Gastroesophageal sphincter (tissue), 4 donors: Measurements from ENCODE around the gene PCGF3. TPM values are rescaled to one million over a fixed set of nuclear protein-coding genes. Genes with fewer than 3 reads are reported as not detected.
"Not testable (repeated sequence)": the region's sequence is repeated elsewhere in the genome, so short reads cannot be mapped to it uniquely, and the experiment has no call there.

Experiments used
- ATAC-seq: fragments of 150-250 bp; one replicate; pipeline ENCODE4 v1.9.1; 2016; ENCODE audit warnings: mild to moderate bottlenecking, moderate library complexity
- H3K27ac ChIP-seq, 4 donors: fragments of 200-600 bp; sonication (generic) in 3 of 4; 1 replicate in 3 of 4; 2 replicates in 1 of 4; pipeline ENCODE4 v1.5.1; 2016 to 2019
- H3K27me3 ChIP-seq: fragments of 200-600 bp; sonication (generic); one replicate; pipeline ENCODE4 v1.5.1; 2019
- H3K36me3 ChIP-seq, 2 donors: fragments of 200-600 bp; sonication (generic); one replicate each; pipeline ENCODE4 v1.5.1; 2019; ENCODE audit warnings: control low read depth in 1 of 2
- H3K4me1 ChIP-seq, 3 donors: fragments of 200-600 bp; sonication (generic); 1 replicate in 2 of 3; 2 replicates in 1 of 3; pipeline ENCODE4 v1.5.1; 2016 to 2019; ENCODE audit warnings: control low read depth in 2 of 3
- H3K4me3 ChIP-seq, 2 donors: fragments of 200-600 bp; sonication (generic); one replicate each; pipeline ENCODE4 v1.5.1; 2019; ENCODE audit warnings: mild to moderate bottlenecking in 1 of 2, moderate library complexity in 1 of 2
- H3K9me3 ChIP-seq, 3 donors: fragments of 200-600 bp; sonication (generic); one replicate each; pipeline ENCODE4 v1.5.1; 2017 to 2019; ENCODE audit warnings: control low read depth in 2 of 3
- EP300 ChIP-seq: sonication (generic); formaldehyde crosslinking; IDR thresholded peaks from one replicate; pipeline ENCODE4 v1.6.1; 2017; ENCODE audit warnings: antibody characterized with exemption, mild to moderate bottlenecking
- POLR2A ChIP-seq, 2 donors: fragments of 450-650 bp; IDR thresholded peaks; one replicate each; pipeline ENCODE4 v1.6.1; 2017; ENCODE audit warnings: antibody characterized with exemption in 2 of 2, mild to moderate bottlenecking in 2 of 2, moderate library complexity in 1 of 2
- POLR2AphosphoS5 ChIP-seq: sonication (generic); formaldehyde crosslinking; IDR thresholded peaks from one replicate; pipeline ENCODE4 v1.6.1; 2017; ENCODE audit warnings: antibody characterized with exemption
- WGBS, 2 donors: methylation state at CpG; one replicate each; pipeline ENCODE4 v1.1.5; 2018; ENCODE audit warnings: low coverage in 1 of 2; 5-methylcytosine and 5-hydroxymethylcytosine counted together
- total RNA-seq, 4 donors: library from RNA; depleted of rRNA; stranded (reverse); fragments of >200 nt; gene quantifications; one replicate each; pipeline ENCODE4 v1.1.0, GENCODE V29; 2016
- TF ChIP-seq, protein P1 (sequence below), 4 experiments: fragments of 200-600 bp in 2 of 4; fragments of 450-650 bp in 2 of 4; sonication (generic) in 1 of 4; IDR thresholded peaks; one replicate each; pipeline ENCODE4 v1.5.1; 2017 to 2019; ENCODE audit warnings: antibody characterized with exemption in 4 of 4, mild to moderate bottlenecking in 2 of 4, moderate library complexity in 2 of 4

PCGF3 gene
- total RNA-seq, 4 donors from 2014 or later: 24.4 to 46.5 (median 40.7) TPM

- peaks cover 0 to 24% (median 19%) of the 10 kb centered on the region in 3 donors for H3K4me1 ChIP-seq
- H3K4me3 ChIP-seq: no peak overlapping the region
- no peak for ATAC-seq
- 80 to 91% methylated on average over 4 of the region's 4 CpGs for WGBS, 2 donors
- no peaks in the 10 kb centered on the region for H3K36me3 ChIP-seq
- TF ChIP-seq POLR2AphosphoS5 (no peak), POLR2A (IDR thresholded peaks at IDR 0.05) (no peak), EP300 (no peak)
- TF ChIP-seq, protein P1, sequence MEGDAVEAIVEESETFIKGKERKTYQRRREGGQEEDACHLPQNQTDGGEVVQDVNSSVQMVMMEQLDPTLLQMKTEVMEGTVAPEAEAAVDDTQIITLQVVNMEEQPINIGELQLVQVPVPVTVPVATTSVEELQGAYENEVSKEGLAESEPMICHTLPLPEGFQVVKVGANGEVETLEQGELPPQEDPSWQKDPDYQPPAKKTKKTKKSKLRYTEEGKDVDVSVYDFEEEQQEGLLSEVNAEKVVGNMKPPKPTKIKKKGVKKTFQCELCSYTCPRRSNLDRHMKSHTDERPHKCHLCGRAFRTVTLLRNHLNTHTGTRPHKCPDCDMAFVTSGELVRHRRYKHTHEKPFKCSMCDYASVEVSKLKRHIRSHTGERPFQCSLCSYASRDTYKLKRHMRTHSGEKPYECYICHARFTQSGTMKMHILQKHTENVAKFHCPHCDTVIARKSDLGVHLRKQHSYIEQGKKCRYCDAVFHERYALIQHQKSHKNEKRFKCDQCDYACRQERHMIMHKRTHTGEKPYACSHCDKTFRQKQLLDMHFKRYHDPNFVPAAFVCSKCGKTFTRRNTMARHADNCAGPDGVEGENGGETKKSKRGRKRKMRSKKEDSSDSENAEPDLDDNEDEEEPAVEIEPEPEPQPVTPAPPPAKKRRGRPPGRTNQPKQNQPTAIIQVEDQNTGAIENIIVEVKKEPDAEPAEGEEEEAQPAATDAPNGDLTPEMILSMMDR (IDR thresholded peaks at IDR 0.05): no peak
- H3K27ac ChIP-seq: no peak overlapping the region
- H3K9me3 ChIP-seq: no peaks in the 10 kb centered on the region
- peaks cover 71% of the 10 kb centered on the region for H3K27me3 ChIP-seq
These were observed 91.4 kb downstream of the PCGF3 start for GRCh38 chr4:797066-797465.

DNA sequence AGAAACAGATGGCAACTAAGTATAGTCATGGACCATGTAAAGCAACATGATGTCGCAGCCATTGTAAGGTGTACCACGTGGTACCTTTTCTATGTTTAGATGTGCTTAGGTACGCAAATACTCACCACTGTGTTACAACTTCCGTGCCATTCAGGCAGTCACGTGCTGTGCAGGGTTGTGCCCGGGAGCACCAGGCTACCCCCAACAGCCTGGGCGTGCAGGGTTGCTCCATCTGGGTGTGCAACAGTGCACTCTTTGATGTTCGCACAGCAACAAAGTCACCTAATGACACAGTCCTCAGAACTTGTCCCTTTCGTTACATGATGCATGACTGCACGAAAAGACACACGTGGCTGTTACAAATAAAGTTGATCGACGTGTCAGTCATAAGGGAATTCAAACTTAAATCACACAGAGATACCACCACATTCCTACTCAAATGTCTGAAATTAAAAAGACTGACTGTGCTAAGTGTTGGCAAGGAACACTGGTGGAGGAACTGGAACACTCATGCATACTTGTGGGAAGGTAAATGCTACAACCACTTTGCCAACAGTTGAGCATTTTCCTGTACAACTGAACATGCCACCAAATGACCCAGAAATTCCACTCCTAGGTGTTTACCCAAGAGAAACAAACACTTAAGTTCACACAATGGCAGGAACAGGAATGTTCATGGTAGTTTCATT lies 95.9 kb downstream of the PCGF3 start:
- TF ChIP-seq POLR2AphosphoS5: no peak
- no peak for TF ChIP-seq EP300
- TF ChIP-seq POLR2A (IDR thresholded peaks at IDR 0.05): no peak
- TF ChIP-seq, protein P1 (IDR thresholded peaks at IDR 0.05): no peak
- 82 to 92% methylated on average over 7 to 8 of the region's 13 CpGs for WGBS, 2 donors
- Histone ChIP-seq H3K4me3 (no peak overlapping the region), H3K4me1 (no peaks in the 10 kb centered on the region), H3K27me3 (peaks cover 56% of the 10 kb centered on the region), H3K36me3 (no peaks in the 10 kb centered on the region), H3K9me3 (no peaks in the 10 kb centered on the region), H3K27ac (no peak overlapping the region)
- no peak for ATAC-seq

GRCh38 chr4:803884-804283 lies 98.3 kb downstream of the PCGF3 start:
- Histone ChIP-seq H3K4me1 (no peaks in the 10 kb centered on the region), H3K27me3 (peaks cover 56% of the 10 kb centered on the region), H3K27ac (no peak overlapping the region), H3K4me3 (no peak overlapping the region), H3K9me3 (no peaks in the 10 kb centered on the region), H3K36me3 (no peaks in the 10 kb centered on the region)
- no peak for ATAC-seq
- no peak for TF ChIP-seq POLR2A (IDR thresholded peaks at IDR 0.05)
- TF ChIP-seq EP300: no peak
- TF ChIP-seq, protein P1 (IDR thresholded peaks at IDR 0.05): no peak
- no peak for TF ChIP-seq POLR2AphosphoS5
- WGBS, 2 donors: 91 to 93% methylated on average over 3 to 12 of the region's 13 CpGs

- peaks cover 56% of the 10 kb centered on the region for H3K27me3 ChIP-seq
- H3K9me3 ChIP-seq: no peaks in the 10 kb centered on the region
- no peaks in the 10 kb centered on the region for H3K4me1 ChIP-seq
- H3K4me3 ChIP-seq: no peak overlapping the region
- 55 to 77% methylated on average over 2 to 7 of the region's 44 CpGs for WGBS, 2 donors
- TF ChIP-seq EP300 (no peak), POLR2A (IDR thresholded peaks at IDR 0.05) (no peak), POLR2AphosphoS5 (no peak)
- TF ChIP-seq, protein P1 (IDR thresholded peaks at IDR 0.05): no peak
- H3K36me3 ChIP-seq: no peaks in the 10 kb centered on the region
- H3K27ac ChIP-seq: no peak overlapping the region
- no peak for ATAC-seq
These were observed 99.2 kb downstream of the PCGF3 start for GRCh38 chr4:804804-805203.

GRCh38 chr4:806979-807378 lies 101.3 kb downstream of the PCGF3 start:
- H3K27me3 ChIP-seq: peaks cover 75% of the 10 kb centered on the region
- ATAC-seq, H3K36me3 ChIP-seq, H3K27ac ChIP-seq, H3K4me1 ChIP-seq, H3K4me3 ChIP-seq, H3K9me3 ChIP-seq: not testable (repeated sequence)
- 81 to 89% methylated on average over 4 of the region's 4 CpGs for WGBS, 2 donors
